ENCODE data around the gene KLHDC7A. TPM values are rescaled to one million over a fixed set of nuclear protein-coding genes. Genes with fewer than 3 reads are reported as not detected.
"Not testable (repeated sequence)": the region's sequence is repeated elsewhere in the genome, so short reads cannot be mapped to it uniquely, and the experiment has no call there.

Gene KLHDC7A
- total RNA-seq, 4 donors from 2014 or later, result 0.32 to 0.68 TPM; not detected in 2

- in situ Hi-C loops (cut with MboI; ENCODE audit: low pct_ligation_motif_present in 1 of 4, low pct_unique_long_range_greater_than_20kb in 1 of 4, low sequenced_read_pairs in 3 of 4) (no loop called here), intact Hi-C loops (cut with DNase I; ENCODE audit: low total_unique reads) (no loop called here)
- Histone ChIP-seq H3K27me3 (peaks cover 6% of the 10 kb centered on the region), H3K36me3 (no peaks in the 10 kb centered on the region), H3K4me3 (no peak overlapping the region), H3K27ac (no peak overlapping the region), H3K9me3 (no peaks in the 10 kb centered on the region), H3K4me1 (no peaks in the 10 kb centered on the region)
- WGBS, 2 donors (ENCODE audit: low coverage in 1 of 2), result 64% methylated on average over 4 of the region's 4 CpGs; no CpG with 5 or more reads in 1 of the 2 donors
- TF ChIP-seq EP300 (IDR thresholded peaks at IDR 0.05; ENCODE audit: low read depth) (no peak), POLR2AphosphoS5 (IDR thresholded peaks at IDR 0.05) (no peak), POLR2A (IDR thresholded peaks at IDR 0.05) (no peak), CTCF (IDR thresholded peaks at IDR 0.05) (no peak)
- DNase-seq, result no peak
Observed at GRCh38 chr1:18448889-18449288, 31.8 kb upstream of the KLHDC7A start.

GRCh38 chr1:18452550-18452949 lies 28.2 kb upstream of the KLHDC7A start:
- Histone ChIP-seq H3K4me1 (no peaks in the 10 kb centered on the region), H3K4me3 (no peak overlapping the region), H3K9me3 (no peaks in the 10 kb centered on the region), H3K36me3 (no peaks in the 10 kb centered on the region), H3K27me3 (peaks cover 10% of the 10 kb centered on the region), H3K27ac (no peak overlapping the region)
- in situ Hi-C loops (cut with MboI; ENCODE audit: low pct_ligation_motif_present in 1 of 4, low pct_unique_long_range_greater_than_20kb in 1 of 4, low sequenced_read_pairs in 3 of 4), result no loop called here
- DNase-seq, result no peak
- intact Hi-C loops (cut with DNase I; ENCODE audit: low total_unique reads), result no loop called here
- no peak for TF ChIP-seq POLR2A (IDR thresholded peaks at IDR 0.05)
- TF ChIP-seq EP300 (IDR thresholded peaks at IDR 0.05; ENCODE audit: low read depth), result no peak
- no peak for TF ChIP-seq CTCF (IDR thresholded peaks at IDR 0.05)
- no peak for TF ChIP-seq POLR2AphosphoS5 (IDR thresholded peaks at IDR 0.05)

GRCh38 chr1:18458133-18459092 lies 22.3 kb upstream of the KLHDC7A start:
- Histone ChIP-seq H3K27ac (no peak overlapping the region), H3K4me3 (no peak overlapping the region), H3K4me1 (peaks cover 0 to 1% (median 0%) of the 10 kb centered on the region in 4 donors), H3K9me3 (no peaks in the 10 kb centered on the region), H3K36me3 (no peaks in the 10 kb centered on the region), H3K27me3 (peaks cover 11% of the 10 kb centered on the region)
- TF ChIP-seq EP300 (IDR thresholded peaks at IDR 0.05; ENCODE audit: low read depth), result no peak
- no peak for TF ChIP-seq POLR2AphosphoS5 (IDR thresholded peaks at IDR 0.05)
- TF ChIP-seq CTCF (IDR thresholded peaks at IDR 0.05), result no peak
- no peak for TF ChIP-seq POLR2A (IDR thresholded peaks at IDR 0.05)
- in situ Hi-C loops (cut with MboI; ENCODE audit: low pct_ligation_motif_present in 1 of 4, low pct_unique_long_range_greater_than_20kb in 1 of 4, low sequenced_read_pairs in 3 of 4), result no loop called here
- DNase-seq, result no peak
- intact Hi-C loops (cut with DNase I; ENCODE audit: low total_unique reads), result no loop called here
- 29 to 72% methylated on average over 1 to 15 of the region's 15 CpGs for WGBS, 2 donors (ENCODE audit: low coverage in 1 of 2)

GRCh38 chr1:18461656-18462055 lies 19.1 kb upstream of the KLHDC7A start:
- intact Hi-C loops (cut with DNase I; ENCODE audit: low total_unique reads) (no loop called here), in situ Hi-C loops (cut with MboI; ENCODE audit: low pct_ligation_motif_present in 1 of 4, low pct_unique_long_range_greater_than_20kb in 1 of 4, low sequenced_read_pairs in 3 of 4) (no loop called here)
- 82% methylated on average over 10 of the region's 10 CpGs; no CpG with 5 or more reads in 1 of the 2 donors for WGBS, 2 donors (ENCODE audit: low coverage in 1 of 2)
- Histone ChIP-seq H3K27me3 (peaks cover 11% of the 10 kb centered on the region), H3K27ac (no peak overlapping the region), H3K36me3 (no peaks in the 10 kb centered on the region), H3K4me3 (no peak overlapping the region), H3K4me1 (peaks cover 0 to 11% (median 4%) of the 10 kb centered on the region in 4 donors), H3K9me3 (no peaks in the 10 kb centered on the region)
- TF ChIP-seq POLR2AphosphoS5 (IDR thresholded peaks at IDR 0.05) (no peak), CTCF (IDR thresholded peaks at IDR 0.05) (no peak), EP300 (IDR thresholded peaks at IDR 0.05; ENCODE audit: low read depth) (no peak), POLR2A (IDR thresholded peaks at IDR 0.05) (no peak)
- DNase-seq, result no peak

GRCh38 chr1:18462517-18462916 lies 18.2 kb upstream of the KLHDC7A start:
- H3K27ac ChIP-seq; in situ Hi-C loops (cut with MboI; ENCODE audit: low pct_ligation_motif_present in 1 of 4, low pct_unique_long_range_greater_than_20kb in 1 of 4, low sequenced_read_pairs in 3 of 4); H3K36me3 ChIP-seq; DNase-seq; H3K9me3 ChIP-seq; intact Hi-C loops (cut with DNase I; ENCODE audit: low total_unique reads); H3K4me3 ChIP-seq; H3K27me3 ChIP-seq: not testable (repeated sequence)
- peaks cover 0 to 11% (median 4%) of the 10 kb centered on the region in 4 donors for H3K4me1 ChIP-seq
- 83 to 85% methylated on average over 5 of the region's 5 CpGs for WGBS, 2 donors (ENCODE audit: low coverage in 1 of 2)
